SK-N-SH (cell line): ENCODE measurements around the gene SLC37A1. TPM values are rescaled to one million over a fixed set of nuclear protein-coding genes. Genes with fewer than 3 reads are reported as not detected.

Experiments
- CTCF ChIA-PET: fragments of 300-600, 350-600 bp; formaldehyde crosslinking; extraction: SDS; loops from one replicate; lab custom pipeline; 2021; lab: Yijun Ruan, JAX
- POLR2A ChIA-PET: fragments of 350-600 bp; sonication (Branson Sonifier 250); formaldehyde crosslinking; extraction: SDS; loops from one replicate; lab custom pipeline; 2020; ENCODE audit warnings: antibody characterized with exemption, inconsistent platforms; lab: Yijun Ruan, JAX
- DNase-seq: peaks from one replicate; pipeline ENCODE4 v3.0.0; 2012
- H2AFZ ChIP-seq: fragments of 200-600 bp; sonication (generic); 2 replicates; pipeline ENCODE4 v1.8.1; 2016; ENCODE audit warnings: antibody characterized with exemption, mild to moderate bottlenecking, low read depth
- H3F3A ChIP-seq: fragments of 200-600 bp; sonication (generic); replicated peaks from 2 replicates; pipeline ENCODE3; 2016; ENCODE audit warnings: antibody characterized with exemption, mild to moderate bottlenecking; ENCODE audit not compliant: insufficient read depth
- H3K27ac ChIP-seq, 2 experiments: fragments of 200-500 bp in 1 of 2; fragments of 200-600 bp in 1 of 2; sonication (Bioruptor generic) in 1 of 2; sonication (generic), shearing (Covaris generic) in 1 of 2; 2 replicates each; pipeline versions ENCODE4 v1.5.1 to v1.6.1; 2014 to 2016; ENCODE audit warnings: low read depth in 2 of 2, inconsistent platforms in 1 of 2, low read length in 1 of 2, mild to moderate bottlenecking in 1 of 2, mixed read lengths in 1 of 2
- H3K27me3 ChIP-seq: fragments of 200-600 bp; sonication (generic), shearing (Covaris generic); 2 replicates; pipeline ENCODE4 v1.6.1; 2016; ENCODE audit warnings: mixed run types; ENCODE audit not compliant: insufficient read depth
- H3K36me3 ChIP-seq, 2 experiments: fragments of 200-500 bp in 1 of 2; fragments of 200-600 bp in 1 of 2; sonication (Bioruptor generic) in 1 of 2; sonication (generic) in 1 of 2; replicated peaks in 1 of 2; 2 replicates each; pipeline versions ENCODE3 to v1.5.1; 2014 to 2016; ENCODE audit warnings: low read length in 1 of 2, mild to moderate bottlenecking in 1 of 2; ENCODE audit not compliant: insufficient read depth in 2 of 2, control insufficient read depth in 1 of 2
- H3K4me1 ChIP-seq, 2 experiments: fragments of 200-500 bp in 1 of 2; fragments of 200-600 bp in 1 of 2; sonication (Bioruptor generic) in 1 of 2; sonication (generic), shearing (Covaris generic) in 1 of 2; 2 replicates each; pipeline versions ENCODE4 v1.5.1 to v1.6.1; 2014 to 2016; ENCODE audit warnings: low read depth in 1 of 2, low read length in 1 of 2, mixed run types in 1 of 2; ENCODE audit not compliant: insufficient read depth in 2 of 2, control insufficient read depth in 1 of 2
- H3K4me2 ChIP-seq: fragments of 200-600 bp; sonication (generic), shearing (Covaris generic); 2 replicates; pipeline ENCODE4 v1.6.1; 2017; ENCODE audit warnings: mixed run types
- H3K4me3 ChIP-seq, 2 experiments: fragments of 200-500 bp in 1 of 2; fragments of 200-600 bp in 1 of 2; sonication (Bioruptor generic) in 1 of 2; sonication (generic), shearing (Covaris generic) in 1 of 2; 2 replicates each; pipeline versions ENCODE4 v1.5.1 to v1.8.1; 2014 to 2016; ENCODE audit warnings: low read depth in 2 of 2, inconsistent platforms in 1 of 2, low read length in 1 of 2, mild to moderate bottlenecking in 1 of 2, mixed read lengths in 1 of 2, moderate library complexity in 1 of 2
- H3K79me2 ChIP-seq: fragments of 200-600 bp; sonication (generic); 2 replicates; pipeline ENCODE4 v1.8.1; 2017; ENCODE audit warnings: mild to moderate bottlenecking; ENCODE audit not compliant: insufficient read depth
- H3K9ac ChIP-seq: fragments of 200-600 bp; sonication (generic); 2 replicates; pipeline ENCODE4 v1.6.1; 2017; ENCODE audit warnings: mixed run types
- H3K9me2 ChIP-seq: fragments of 200-600 bp; sonication (generic); 2 replicates; pipeline ENCODE4 v1.6.1; 2017; ENCODE audit warnings: mixed run types
- H3K9me3 ChIP-seq: fragments of 200-600 bp; sonication (generic); 2 replicates; pipeline ENCODE4 v1.6.1; 2017; ENCODE audit warnings: mixed run types, mild to moderate bottlenecking, moderate library complexity
- H4K20me1 ChIP-seq: fragments of 200-600 bp; sonication (generic); 2 replicates; pipeline ENCODE4 v1.6.1; 2017; ENCODE audit warnings: mild to moderate bottlenecking, mixed run types; ENCODE audit not compliant: insufficient read depth
- CHD2 ChIP-seq: fragments of 150-350 bp; IDR thresholded peaks from 2 replicates; pipeline ENCODE4 v1.6.1; 2018; ENCODE audit warnings: low read length; ENCODE audit not compliant: partially characterized antibody
- ELF1 ChIP-seq: IDR thresholded peaks from 2 replicates; pipeline ENCODE4 v1.4.0; 2012
- EZH2phosphoT487 ChIP-seq: fragments of 200-600 bp; sonication (generic); IDR thresholded peaks from 2 replicates; pipeline ENCODE4 v1.6.1; 2017; ENCODE audit warnings: low read depth, mixed run types, mild to moderate bottlenecking, antibody characterized with exemption, moderate library complexity, borderline replicate concordance
- FOXJ3 ChIP-seq: sonication (generic); formaldehyde crosslinking; IDR thresholded peaks from 2 replicates; pipeline ENCODE4 v1.5.1; 2020; ENCODE audit warnings: mild to moderate bottlenecking, missing genetic modification reagents
- GABPA ChIP-seq: IDR thresholded peaks from 2 replicates; pipeline ENCODE4 v1.4.0; 2012; ENCODE audit warnings: low read depth, mild to moderate bottlenecking
- GATA2 ChIP-seq: sonication (generic); formaldehyde crosslinking; IDR thresholded peaks from 2 replicates; pipeline ENCODE4 v1.5.0; 2020; ENCODE audit warnings: mild to moderate bottlenecking, missing genetic modification reagents
- JUND ChIP-seq: IDR thresholded peaks from 2 replicates; pipeline ENCODE4 v1.4.0; 2012
- MEF2A ChIP-seq: IDR thresholded peaks from 2 replicates; pipeline ENCODE4 v1.4.0; 2012; ENCODE audit warnings: low read depth, borderline replicate concordance
- NFIC ChIP-seq: IDR thresholded peaks from 2 replicates; pipeline ENCODE4 v1.4.0; 2012; ENCODE audit warnings: borderline replicate concordance
- NRF1 ChIP-seq: IDR thresholded peaks from 2 replicates; pipeline ENCODE4 v1.6.1; 2012; ENCODE audit warnings: low read depth, mild to moderate bottlenecking, low read length
- POLR2AphosphoS5 ChIP-seq: IDR thresholded peaks from 2 replicates; pipeline ENCODE4 v1.6.1; 2012; ENCODE audit warnings: low read depth, low read length
- RAD21 ChIP-seq: IDR thresholded peaks from 2 replicates; pipeline ENCODE4 v1.6.1; 2012; ENCODE audit warnings: mild to moderate bottlenecking, low read length
- RCOR1 ChIP-seq: fragments of 150-350 bp; IDR thresholded peaks from 2 replicates; pipeline ENCODE4 v1.6.1; 2017; ENCODE audit warnings: antibody characterized with exemption, low read length
- RFX5 ChIP-seq: IDR thresholded peaks from 2 replicates; pipeline ENCODE4 v1.6.1; 2012; ENCODE audit warnings: mild to moderate bottlenecking, improper control_type of control experiment, low read length
- RXRA ChIP-seq: IDR thresholded peaks from 2 replicates; pipeline ENCODE4 v1.4.0; 2012; ENCODE audit warnings: low read depth, mild to moderate bottlenecking, borderline replicate concordance
- SIN3A ChIP-seq: IDR thresholded peaks from 2 replicates; pipeline ENCODE4 v1.6.1; 2012; ENCODE audit warnings: low read depth, mild to moderate bottlenecking, low read length, moderate library complexity, borderline replicate concordance
- SMC3 ChIP-seq: IDR thresholded peaks from 2 replicates; pipeline ENCODE4 v1.6.1; 2012; ENCODE audit warnings: low read depth, low read length, improper control_type of control experiment
- TAF1 ChIP-seq: IDR thresholded peaks from 2 replicates; pipeline ENCODE4 v1.6.1; 2012; ENCODE audit warnings: low read depth, mild to moderate bottlenecking, low read length, moderate library complexity, borderline replicate concordance
- TCF12 ChIP-seq: IDR thresholded peaks from 2 replicates; pipeline ENCODE4 v1.4.0; 2012
- WGBS: methylation state at CpG from one replicate; pipeline ENCODE4 v1.1.6; 2017; ENCODE audit warnings: low lambda C conversion rate; 5-methylcytosine and 5-hydroxymethylcytosine counted together
- polyA plus RNA-seq, 3 experiments: library from polyadenylated mRNA; depleted of rRNA; stranded (reverse); fragments of >200 nt; gene quantifications; 2 replicates each; pipeline ENCODE4 v1.2.3, GENCODE V29; 2012
- TF ChIP-seq, protein P1 (sequence below): fragments of 150-350 bp; IDR thresholded peaks from 2 replicates; pipeline ENCODE4 v1.6.1; 2016; ENCODE audit warnings: mild to moderate bottlenecking, low read depth, low read length
- TF ChIP-seq, protein P2 (sequence below): fragments of 150-350 bp; IDR thresholded peaks from 2 replicates; pipeline ENCODE4 v1.6.1; 2017; ENCODE audit warnings: antibody characterized with exemption, low read length, low read depth, borderline replicate concordance
- TF ChIP-seq, protein P3 (sequence below): fragments of 200-600 bp; sonication (generic); IDR thresholded peaks from 2 replicates; pipeline ENCODE4 v1.6.1; 2017; ENCODE audit warnings: antibody characterized with exemption, mild to moderate bottlenecking, moderate library complexity

SLC37A1 gene
- polyA plus RNA-seq, 1 of the 3 experiments (the other 2 are of a cell fraction): 2.8 TPM

DNA sequence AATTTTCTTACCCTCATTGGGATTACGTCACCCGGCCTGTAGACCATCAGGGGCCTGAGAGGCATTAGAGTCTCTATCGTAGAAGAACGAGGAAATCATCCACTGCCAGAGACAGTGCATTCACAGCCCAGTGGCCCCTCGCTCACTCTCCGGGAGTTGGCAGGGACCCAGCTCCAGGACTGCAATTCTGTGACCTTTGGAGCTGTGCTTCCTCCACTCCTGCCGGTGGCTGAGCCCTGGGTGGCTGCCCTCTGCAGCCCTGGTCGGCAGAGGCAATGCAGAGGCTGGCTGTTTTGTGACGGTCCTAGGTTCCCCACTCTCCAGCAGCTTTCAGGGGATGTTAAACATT is 12.7 kb downstream of the SLC37A1 start:
- H3K9ac ChIP-seq: no peak overlapping the region
- H3K4me2 ChIP-seq: no peak overlapping the region
- no peaks in the 10 kb centered on the region for H3K9me3 ChIP-seq
- POLR2A ChIA-PET: no interaction called here
- H3K4me3 ChIP-seq: no peak overlapping the region
- H4K20me1 ChIP-seq: no peaks in the 10 kb centered on the region
- CTCF ChIA-PET: no interaction called here
- TF ChIP-seq EZH2phosphoT487 (no peak), SIN3A (no peak), NRF1 (no peak), GABPA (no peak), CHD2 (no peak), RFX5 (no peak), TCF12 (no peak), MEF2A (no peak), NFIC (no peak), JUND (no peak), RXRA (no peak), TAF1 (no peak), RCOR1 (no peak)
- TF ChIP-seq, protein P1, sequence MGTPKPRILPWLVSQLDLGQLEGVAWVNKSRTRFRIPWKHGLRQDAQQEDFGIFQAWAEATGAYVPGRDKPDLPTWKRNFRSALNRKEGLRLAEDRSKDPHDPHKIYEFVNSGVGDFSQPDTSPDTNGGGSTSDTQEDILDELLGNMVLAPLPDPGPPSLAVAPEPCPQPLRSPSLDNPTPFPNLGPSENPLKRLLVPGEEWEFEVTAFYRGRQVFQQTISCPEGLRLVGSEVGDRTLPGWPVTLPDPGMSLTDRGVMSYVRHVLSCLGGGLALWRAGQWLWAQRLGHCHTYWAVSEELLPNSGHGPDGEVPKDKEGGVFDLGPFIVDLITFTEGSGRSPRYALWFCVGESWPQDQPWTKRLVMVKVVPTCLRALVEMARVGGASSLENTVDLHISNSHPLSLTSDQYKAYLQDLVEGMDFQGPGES: no peak
- H3K79me2 ChIP-seq: no peaks in the 10 kb centered on the region
- no peaks in the 10 kb centered on the region for H3K4me1 ChIP-seq
- no peaks in the 10 kb centered on the region for H3K27me3 ChIP-seq
- no peaks in the 10 kb centered on the region for H3F3A ChIP-seq
- no peak overlapping the region for H3K27ac ChIP-seq
- no peaks in the 10 kb centered on the region for H3K9me2 ChIP-seq
- H2AFZ ChIP-seq: no peak overlapping the region
- no peaks in the 10 kb centered on the region for H3K36me3 ChIP-seq
- WGBS: 87% methylated on average over 9 of the region's 9 CpGs
- no peak for DNase-seq

DNA sequence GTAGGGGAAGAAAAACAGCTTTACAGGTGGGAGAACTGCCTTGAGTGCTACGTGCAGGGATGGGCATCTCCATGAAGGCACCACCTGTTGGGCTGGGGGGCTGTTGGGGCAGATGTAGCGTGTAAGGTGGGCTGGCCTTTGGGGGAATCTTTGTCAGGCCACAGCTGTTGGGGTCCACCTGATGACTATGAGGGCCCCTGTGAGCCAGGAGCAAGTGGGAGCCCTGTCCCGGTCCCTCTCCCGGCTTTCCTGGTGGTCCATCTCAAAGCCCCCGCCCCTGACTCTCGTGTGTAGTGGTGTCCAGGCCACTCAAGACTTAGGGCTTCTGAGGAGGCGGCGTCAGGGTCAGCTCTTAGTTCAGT is 13.5 kb downstream of the SLC37A1 start:
- Histone ChIP-seq H3K27me3 (no peaks in the 10 kb centered on the region), H3K4me1 (no peaks in the 10 kb centered on the region), H3K36me3 (no peaks in the 10 kb centered on the region), H3K9ac (no peak overlapping the region), H3K4me2 (no peak overlapping the region), H3K9me2 (no peaks in the 10 kb centered on the region), H3F3A (no peaks in the 10 kb centered on the region), H3K4me3 (no peak overlapping the region), H2AFZ (no peak overlapping the region), H4K20me1 (no peaks in the 10 kb centered on the region), H3K27ac (no peak overlapping the region), H3K9me3 (no peaks in the 10 kb centered on the region), H3K79me2 (no peaks in the 10 kb centered on the region)
- WGBS: 75% methylated on average over 2 of the region's 8 CpGs
- no peak for DNase-seq
- ChIA-PET POLR2A (no interaction called here), CTCF (no interaction called here)
- TF ChIP-seq, protein P2, sequence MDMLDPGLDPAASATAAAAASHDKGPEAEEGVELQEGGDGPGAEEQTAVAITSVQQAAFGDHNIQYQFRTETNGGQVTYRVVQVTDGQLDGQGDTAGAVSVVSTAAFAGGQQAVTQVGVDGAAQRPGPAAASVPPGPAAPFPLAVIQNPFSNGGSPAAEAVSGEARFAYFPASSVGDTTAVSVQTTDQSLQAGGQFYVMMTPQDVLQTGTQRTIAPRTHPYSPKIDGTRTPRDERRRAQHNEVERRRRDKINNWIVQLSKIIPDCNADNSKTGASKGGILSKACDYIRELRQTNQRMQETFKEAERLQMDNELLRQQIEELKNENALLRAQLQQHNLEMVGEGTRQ: no peak
- TF ChIP-seq SMC3 (no peak), FOXJ3 (CRISPR knock-in tag) (no peak), RCOR1 (no peak), RAD21 (no peak), GATA2 (CRISPR knock-in tag) (no peak), NRF1 (no peak), RFX5 (no peak), POLR2AphosphoS5 (no peak), ELF1 (no peak), TCF12 (no peak)
- TF ChIP-seq, protein P1: no peak
- TF ChIP-seq, protein P3, sequence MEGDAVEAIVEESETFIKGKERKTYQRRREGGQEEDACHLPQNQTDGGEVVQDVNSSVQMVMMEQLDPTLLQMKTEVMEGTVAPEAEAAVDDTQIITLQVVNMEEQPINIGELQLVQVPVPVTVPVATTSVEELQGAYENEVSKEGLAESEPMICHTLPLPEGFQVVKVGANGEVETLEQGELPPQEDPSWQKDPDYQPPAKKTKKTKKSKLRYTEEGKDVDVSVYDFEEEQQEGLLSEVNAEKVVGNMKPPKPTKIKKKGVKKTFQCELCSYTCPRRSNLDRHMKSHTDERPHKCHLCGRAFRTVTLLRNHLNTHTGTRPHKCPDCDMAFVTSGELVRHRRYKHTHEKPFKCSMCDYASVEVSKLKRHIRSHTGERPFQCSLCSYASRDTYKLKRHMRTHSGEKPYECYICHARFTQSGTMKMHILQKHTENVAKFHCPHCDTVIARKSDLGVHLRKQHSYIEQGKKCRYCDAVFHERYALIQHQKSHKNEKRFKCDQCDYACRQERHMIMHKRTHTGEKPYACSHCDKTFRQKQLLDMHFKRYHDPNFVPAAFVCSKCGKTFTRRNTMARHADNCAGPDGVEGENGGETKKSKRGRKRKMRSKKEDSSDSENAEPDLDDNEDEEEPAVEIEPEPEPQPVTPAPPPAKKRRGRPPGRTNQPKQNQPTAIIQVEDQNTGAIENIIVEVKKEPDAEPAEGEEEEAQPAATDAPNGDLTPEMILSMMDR: no peak
